Large intestine (tissue), 3 donors: ENCODE results near the gene GPR173. TPM values are rescaled to one million over a fixed set of nuclear protein-coding genes. Genes with fewer than 3 reads are reported as not detected.

Experiments
- DNase-seq, 2 donors: peaks; one replicate each; pipeline versions ENCODE4 v3.0.0 to v3.0.0-alpha.2; 2013
- H3K27ac ChIP-seq: one replicate; pipeline ENCODE4 v1.5.1; 2013; ENCODE audit warnings: low read length
- H3K27me3 ChIP-seq: 2 replicates; pipeline ENCODE4 v1.6.1; 2013; ENCODE audit warnings: low read length; ENCODE audit not compliant: control insufficient read depth, insufficient read depth
- H3K36me3 ChIP-seq: 2 replicates; pipeline ENCODE4 v1.6.1; 2013; ENCODE audit warnings: low read length; ENCODE audit not compliant: control insufficient read depth, insufficient read depth
- H3K4me1 ChIP-seq: one replicate; pipeline ENCODE4 v1.6.1; 2013; ENCODE audit warnings: low read length; ENCODE audit not compliant: control insufficient read depth, insufficient read depth
- H3K4me3 ChIP-seq: one replicate; pipeline ENCODE4 v1.5.1; 2013; ENCODE audit warnings: low read length
- H3K9me3 ChIP-seq: one replicate; pipeline ENCODE4 v1.6.1; 2013; ENCODE audit warnings: mild to moderate bottlenecking, low read depth, low read length, moderate library complexity; ENCODE audit not compliant: control insufficient read depth
- WGBS: methylation state at CpG from one replicate; pipeline ENCODE4 v1.1.5; 2013; ENCODE audit warnings: low lambda C conversion rate; ENCODE audit not compliant: insufficient coverage; 5-methylcytosine and 5-hydroxymethylcytosine counted together
- polyA plus RNA-seq: library from polyadenylated mRNA; unstranded; fragments of 120-200 nt; gene quantifications from one replicate; pipeline ENCODE4 v1.2.1, GENCODE V29; 2013

GPR173 gene
- polyA plus RNA-seq, 1 donor: 7.8 TPM

DNA sequence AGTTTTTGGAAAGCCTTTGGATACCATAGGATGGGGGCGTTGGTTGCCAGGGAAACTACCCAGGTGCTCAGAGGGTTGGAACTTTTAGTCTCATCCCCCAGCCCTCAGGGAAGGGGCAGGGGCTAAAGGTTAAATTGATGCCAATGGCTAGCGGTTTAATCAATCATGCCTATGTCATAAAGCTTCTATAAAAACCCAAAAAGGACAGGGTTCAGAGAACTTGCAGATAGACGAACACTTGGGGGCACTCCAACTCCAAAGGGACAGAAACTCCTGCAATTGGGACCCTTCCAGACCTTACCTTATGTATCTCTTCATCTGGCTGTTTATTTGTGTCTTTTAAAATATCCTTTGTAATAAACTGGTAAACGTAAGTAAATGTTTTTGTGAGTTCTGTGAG lies 30.0 kb upstream of the GPR173 start:
- Histone ChIP-seq H3K4me1 (no peaks in the 10 kb centered on the region), H3K27ac (no peak overlapping the region), H3K27me3 (no peaks in the 10 kb centered on the region), H3K4me3 (no peak overlapping the region), H3K9me3 (no peaks in the 10 kb centered on the region), H3K36me3 (no peaks in the 10 kb centered on the region)
- no CpG with 5 or more reads among the region's 4 CpGs for WGBS
- DNase-seq: no peak

- Histone ChIP-seq H3K4me1 (no peaks in the 10 kb centered on the region), H3K27ac (no peak overlapping the region)
Measured at GRCh38 chrX:53022381-53022780, 26.2 kb upstream of the GPR173 start.

DNA sequence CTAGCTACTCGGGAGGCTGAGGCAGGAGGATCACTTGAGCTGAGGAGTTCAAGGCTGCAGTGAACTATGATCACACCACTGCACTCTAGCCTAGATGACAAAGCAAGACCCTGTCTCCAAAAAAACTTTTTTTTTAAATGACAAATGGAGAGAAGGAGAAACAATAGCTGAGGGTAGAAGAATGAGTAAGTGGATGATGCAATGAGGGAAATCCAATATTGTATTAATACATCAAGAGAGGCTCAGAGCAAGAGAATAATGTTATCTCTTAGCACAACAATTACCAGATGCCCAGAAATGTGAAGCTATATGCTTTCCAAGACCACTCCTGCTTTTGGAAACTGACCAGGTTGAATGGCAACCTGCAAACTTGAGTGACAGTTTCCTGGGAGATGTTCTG lies 19.9 kb upstream of the GPR173 start:
- H3K36me3 ChIP-seq: no peaks in the 10 kb centered on the region
- no peaks in the 10 kb centered on the region for H3K9me3 ChIP-seq
- no peaks in the 10 kb centered on the region for H3K4me1 ChIP-seq
- H3K27ac ChIP-seq: no peak overlapping the region
- DNase-seq: no peak
- WGBS: no CpG with 5 or more reads among the region's 1 CpG
- no peaks in the 10 kb centered on the region for H3K27me3 ChIP-seq
- no peak overlapping the region for H3K4me3 ChIP-seq

More at GRCh38 chrX:53022381-53022780, 26.2 kb upstream of the GPR173 start:
- Histone ChIP-seq H3K36me3 (no peaks in the 10 kb centered on the region), H3K27me3 (no peaks in the 10 kb centered on the region), H3K4me3 (no peak overlapping the region), H3K9me3 (no peaks in the 10 kb centered on the region)
- no peak for DNase-seq
- WGBS: no CpG with 5 or more reads among the region's 8 CpGs

GRCh38 chrX:53031380-53031779 lies 17.2 kb upstream of the GPR173 start:
- H3K9me3 ChIP-seq: no peaks in the 10 kb centered on the region
- no peaks in the 10 kb centered on the region for H3K4me1 ChIP-seq
- H3K36me3 ChIP-seq: no peaks in the 10 kb centered on the region
- no peak overlapping the region for H3K4me3 ChIP-seq
- WGBS: no CpG with 5 or more reads among the region's 4 CpGs
- no peaks in the 10 kb centered on the region for H3K27me3 ChIP-seq
- no peak overlapping the region for H3K27ac ChIP-seq
- DNase-seq: no peak

- no peaks in the 10 kb centered on the region for H3K27me3 ChIP-seq
- no peaks in the 10 kb centered on the region for H3K4me1 ChIP-seq
- no peak overlapping the region for H3K4me3 ChIP-seq
- WGBS: no CpG with 5 or more reads among the region's 5 CpGs
- H3K9me3 ChIP-seq: no peaks in the 10 kb centered on the region
- no peak for DNase-seq
- no peak overlapping the region for H3K27ac ChIP-seq
- H3K36me3 ChIP-seq: no peaks in the 10 kb centered on the region
Measured at GRCh38 chrX:53036149-53036548, 12.4 kb upstream of the GPR173 start.

GRCh38 chrX:53039236-53039635 lies 9.4 kb upstream of the GPR173 start:
- Histone ChIP-seq H3K27ac (no peak overlapping the region), H3K4me1 (no peaks in the 10 kb centered on the region), H3K9me3 (no peaks in the 10 kb centered on the region), H3K4me3 (no peak overlapping the region), H3K27me3 (no peaks in the 10 kb centered on the region), H3K36me3 (no peaks in the 10 kb centered on the region)
- no peak for DNase-seq
- WGBS: 40% methylated on average over 1 of the region's 4 CpGs

- no peak for DNase-seq
- Histone ChIP-seq H3K27ac (no peak overlapping the region), H3K36me3 (no peaks in the 10 kb centered on the region), H3K4me3 (no peak overlapping the region), H3K9me3 (no peaks in the 10 kb centered on the region), H3K4me1 (no peaks in the 10 kb centered on the region), H3K27me3 (no peaks in the 10 kb centered on the region)
- no CpG with 5 or more reads among the region's 5 CpGs for WGBS
Measured at GRCh38 chrX:53044995-53045394, 3.6 kb upstream of the GPR173 start.

DNA sequence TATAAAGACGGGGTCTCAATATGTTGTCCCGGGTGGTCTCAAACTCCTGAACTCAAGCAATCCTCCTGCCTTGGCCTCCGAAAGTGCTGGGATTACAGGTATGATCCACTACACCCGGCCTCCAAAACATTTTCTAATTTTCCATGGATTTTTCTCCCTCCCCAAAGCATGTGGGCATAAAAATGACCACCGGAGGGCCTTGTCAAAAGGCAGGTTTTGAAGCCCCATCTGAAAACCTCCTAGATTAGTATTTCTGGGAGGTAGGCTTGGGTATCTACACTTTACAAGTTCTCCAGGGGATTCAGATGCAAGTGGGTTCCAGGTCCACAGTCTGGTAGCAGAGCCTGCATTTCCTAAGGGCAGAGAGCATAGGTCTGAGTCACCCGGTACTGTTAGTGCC lies 1.4 kb upstream of the GPR173 start:
- Histone ChIP-seq H3K9me3 (no peaks in the 10 kb centered on the region), H3K4me3 (no peak overlapping the region), H3K27me3 (no peaks in the 10 kb centered on the region), H3K27ac (no peak overlapping the region), H3K4me1 (no peaks in the 10 kb centered on the region), H3K36me3 (no peaks in the 10 kb centered on the region)
- 60% methylated on average over 1 of the region's 6 CpGs for WGBS
- no peak for DNase-seq

DNA sequence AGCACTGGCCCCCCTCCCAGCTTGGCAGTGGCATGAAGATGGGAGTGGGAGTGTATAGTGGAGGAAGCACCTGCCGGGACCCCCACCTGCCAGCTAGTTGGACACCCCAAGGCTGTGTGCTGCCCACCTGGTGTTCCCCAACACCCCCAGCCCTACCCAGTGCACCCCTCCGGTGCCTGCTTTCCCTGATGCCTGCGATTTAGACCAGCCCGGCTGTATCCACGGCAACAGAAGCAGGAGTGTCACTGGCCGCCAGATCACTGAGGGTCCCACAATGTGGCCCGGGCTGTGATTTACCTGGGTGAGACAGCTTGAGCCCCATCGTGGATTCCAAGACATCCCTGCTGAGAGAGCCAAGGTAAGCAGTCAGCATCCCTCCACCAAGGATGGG lies 533 bp downstream of the GPR173 start:
- H3K4me3 ChIP-seq: peak overlapping the region; percentile 39
- H3K4me1 ChIP-seq: no peaks in the 10 kb centered on the region
- H3K36me3 ChIP-seq: no peaks in the 10 kb centered on the region
- WGBS: no CpG with 5 or more reads among the region's 8 CpGs
- H3K9me3 ChIP-seq: no peaks in the 10 kb centered on the region
- no peak overlapping the region for H3K27ac ChIP-seq
- H3K27me3 ChIP-seq: no peaks in the 10 kb centered on the region
- DNase-seq: no peak

DNA sequence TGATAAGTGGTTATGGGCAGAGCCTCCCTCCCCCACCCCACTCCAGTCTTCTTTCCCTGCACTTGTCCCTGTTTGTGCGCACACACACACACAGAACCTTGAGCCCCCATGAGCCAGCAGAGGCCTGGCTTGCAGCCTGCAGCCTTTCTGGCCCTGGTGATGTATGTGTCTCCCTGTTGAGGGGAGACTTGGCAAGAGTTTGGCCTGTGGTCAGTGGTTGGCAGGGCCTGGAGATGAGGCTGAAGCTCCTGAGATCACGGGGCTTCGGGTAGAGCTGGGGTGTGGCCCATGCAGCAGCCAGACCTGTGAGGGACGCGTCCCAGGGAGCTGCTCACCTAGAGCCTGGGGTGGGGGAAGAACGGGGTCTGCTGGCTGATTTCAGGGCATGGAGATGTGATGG lies 2.3 kb downstream of the GPR173 start:
- Histone ChIP-seq H3K27me3 (no peaks in the 10 kb centered on the region), H3K4me1 (no peaks in the 10 kb centered on the region), H3K27ac (no peak overlapping the region), H3K4me3 (no peak overlapping the region), H3K36me3 (no peaks in the 10 kb centered on the region), H3K9me3 (no peaks in the 10 kb centered on the region)
- no CpG with 5 or more reads among the region's 6 CpGs for WGBS
- no peak for DNase-seq

DNA sequence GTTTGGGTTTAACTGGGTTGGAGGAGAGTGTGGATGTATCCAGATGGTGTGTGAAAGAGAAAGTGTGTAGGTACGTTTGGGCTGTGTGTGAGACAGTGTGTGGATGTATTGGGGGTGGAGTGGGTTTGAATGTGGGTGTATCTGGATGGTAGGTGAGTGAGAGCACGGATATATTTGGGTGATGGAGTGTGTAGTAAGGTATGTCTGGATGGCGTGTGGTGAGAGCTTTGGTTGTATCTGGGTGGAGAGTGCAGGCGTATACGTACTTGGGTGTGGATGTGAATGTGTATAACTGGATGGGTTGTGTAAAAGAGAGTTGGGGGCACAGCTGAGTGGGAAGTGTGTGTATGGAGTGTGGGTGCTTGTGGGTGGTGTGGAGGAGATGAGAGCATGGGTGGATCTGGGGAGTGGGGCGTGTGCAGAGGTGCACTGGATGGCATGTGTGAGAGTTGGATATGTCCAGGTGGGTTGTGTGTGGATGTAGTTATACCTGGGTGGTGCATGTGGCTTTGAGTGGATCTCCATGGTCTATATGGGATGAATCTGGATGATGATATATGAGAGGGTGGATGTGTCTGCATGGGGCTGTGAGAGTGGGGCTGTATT lies 6.8 kb downstream of the GPR173 start:
- 100% methylated on average over 1 of the region's 6 CpGs for WGBS
- no peaks in the 10 kb centered on the region for H3K9me3 ChIP-seq
- no peaks in the 10 kb centered on the region for H3K27me3 ChIP-seq
- no peak for DNase-seq
- H3K4me3 ChIP-seq: no peak overlapping the region
- H3K4me1 ChIP-seq: no peaks in the 10 kb centered on the region
- H3K36me3 ChIP-seq: no peaks in the 10 kb centered on the region
- H3K27ac ChIP-seq: no peak overlapping the region
